Breast epithelium (tissue), 4 donors: ENCODE results near the gene C11orf54. TPM values are rescaled to one million over a fixed set of nuclear protein-coding genes. Genes with fewer than 3 reads are reported as not detected.
"Not testable (repeated sequence)": the region's sequence is repeated elsewhere in the genome, so short reads cannot be mapped to it uniquely, and the experiment has no call there.

Experiments
- DNase-seq, 2 donors: peaks; one replicate each; pipeline ENCODE4 v3.0.0-alpha.2; 2019; ENCODE audit warnings: low spot score in 2 of 2
- H3K27ac ChIP-seq, 2 donors: fragments of 200-600 bp; sonication (generic) in 1 of 2; one replicate each; pipeline ENCODE4 v1.5.1; 2016 to 2019; ENCODE audit warnings: mild to moderate bottlenecking in 1 of 2
- H3K27me3 ChIP-seq, 2 donors: fragments of 200-600 bp; sonication (generic) in 1 of 2; one replicate each; pipeline versions ENCODE4 v1.5.1 to v1.6.0; 2017 to 2019; ENCODE audit warnings: control low read depth in 1 of 2, mild to moderate bottlenecking in 1 of 2
- H3K36me3 ChIP-seq: fragments of 200-600 bp; one replicate; pipeline ENCODE4 v1.5.1; 2019
- H3K4me1 ChIP-seq, 2 donors: fragments of 200-600 bp; sonication (generic); one replicate each; pipeline ENCODE4 v1.5.1; 2016 to 2019; ENCODE audit warnings: control low read depth in 1 of 2
- H3K4me3 ChIP-seq, 3 donors: fragments of 200-600 bp; sonication (generic); 1 replicate in 2 of 3; 2 replicates in 1 of 3; pipeline ENCODE4 v1.5.1; 2016 to 2019; ENCODE audit warnings: mild to moderate bottlenecking in 3 of 3, moderate library complexity in 2 of 3
- H3K9me3 ChIP-seq, 2 donors: fragments of 200-600 bp; sonication (generic) in 1 of 2; one replicate each; pipeline ENCODE4 v1.5.1; 2016 to 2019; ENCODE audit warnings: control low read depth in 1 of 2
- CTCF ChIP-seq, 3 donors: fragments of 450-650 bp; IDR thresholded peaks; one replicate each; pipeline ENCODE4 v1.5.1; 2016 to 2017; ENCODE audit warnings: antibody characterized with exemption in 3 of 3, mild to moderate bottlenecking in 3 of 3, moderate library complexity in 3 of 3
- POLR2A ChIP-seq: fragments of 450-650 bp; IDR thresholded peaks from one replicate; pipeline ENCODE4 v1.6.1; 2016; ENCODE audit warnings: antibody characterized with exemption, mild to moderate bottlenecking, moderate library complexity
- POLR2AphosphoS5 ChIP-seq, 3 donors: sonication (generic); formaldehyde crosslinking; IDR thresholded peaks; one replicate each; pipeline ENCODE4 v1.6.1; 2017; ENCODE audit warnings: antibody characterized with exemption in 3 of 3
- intact Hi-C: fragments of 100-400 bp; cut with DNase I; formaldehyde crosslinking; loops from one replicate; pipeline ENCODE4 v1.15.1; 2023; ENCODE audit warnings: low total_unique reads
- total RNA-seq, 3 donors: library from RNA; depleted of rRNA; stranded (reverse); fragments of >200 nt; gene quantifications; one replicate each; pipeline ENCODE4 v1.1.0, GENCODE V29; 2016

C11orf54 gene
- total RNA-seq, 3 donors from 2014 or later: 32.8 to 53.7 (median 53.1) TPM

- H3K27me3 ChIP-seq: no peaks in the 10 kb centered on the region
- intact Hi-C loops: no loop called here
- no peak overlapping the region for H3K27ac ChIP-seq
- H3K4me3 ChIP-seq: no peak overlapping the region
- TF ChIP-seq POLR2AphosphoS5 (IDR thresholded peaks at IDR 0.05) (no peak), CTCF (IDR thresholded peaks at IDR 0.05) (no peak), POLR2A (no peak)
- H3K4me1 ChIP-seq: no peaks in the 10 kb centered on the region
- H3K9me3 ChIP-seq: peaks cover 0 to 5% of the 10 kb centered on the region in 2 donors
- DNase-seq: no peak
- H3K36me3 ChIP-seq: no peaks in the 10 kb centered on the region
Observed at GRCh38 chr11:93773045-93773477, 31.6 kb downstream of the C11orf54 start.

- Histone ChIP-seq H3K27ac (no peak overlapping the region), H3K4me3 (no peak overlapping the region), H3K9me3 (peaks cover 0 to 5% of the 10 kb centered on the region in 2 donors), H3K4me1 (no peaks in the 10 kb centered on the region), H3K36me3 (no peaks in the 10 kb centered on the region), H3K27me3 (no peaks in the 10 kb centered on the region)
- intact Hi-C loops: no loop called here
- DNase-seq: no peak
- TF ChIP-seq POLR2A: no peak
- TF ChIP-seq POLR2AphosphoS5 (IDR thresholded peaks at IDR 0.05): no peak
- TF ChIP-seq CTCF (IDR thresholded peaks at IDR 0.05): no peak
Observed at GRCh38 chr11:93773601-93774200, 32.2 kb downstream of the C11orf54 start.

GRCh38 chr11:93774560-93774959, 33.1 kb downstream of the C11orf54 start:
- intact Hi-C loops, H3K4me1 ChIP-seq, DNase-seq, H3K4me3 ChIP-seq, H3K36me3 ChIP-seq, H3K27me3 ChIP-seq, H3K27ac ChIP-seq, H3K9me3 ChIP-seq: not testable (repeated sequence)

GRCh38 chr11:93775289-93775688, 33.8 kb downstream of the C11orf54 start:
- no peak for TF ChIP-seq POLR2AphosphoS5 (IDR thresholded peaks at IDR 0.05)
- TF ChIP-seq CTCF (IDR thresholded peaks at IDR 0.05): no peak
- TF ChIP-seq POLR2A: no peak
- no peak overlapping the region for H3K4me3 ChIP-seq
- H3K27ac ChIP-seq: no peak overlapping the region
- intact Hi-C loops: no loop called here
- no peak for DNase-seq
- no peaks in the 10 kb centered on the region for H3K36me3 ChIP-seq
- no peaks in the 10 kb centered on the region for H3K27me3 ChIP-seq
- H3K4me1 ChIP-seq: no peaks in the 10 kb centered on the region
- peaks cover 0 to 5% of the 10 kb centered on the region in 2 donors for H3K9me3 ChIP-seq

GRCh38 chr11:93783362-93783761, 41.9 kb downstream of the C11orf54 start:
- intact Hi-C loops: no loop called here
- no peaks in the 10 kb centered on the region for H3K36me3 ChIP-seq
- no peak for DNase-seq
- H3K27me3 ChIP-seq: no peaks in the 10 kb centered on the region
- peak overlapping the region; percentile 85 to 99 (median 96) for H3K4me3 ChIP-seq
- H3K27ac ChIP-seq: peak overlapping the region; percentile 95 to 98
- TF ChIP-seq POLR2A (no peak), POLR2AphosphoS5 (IDR thresholded peaks at IDR 0.05) (no peak), CTCF (IDR thresholded peaks at IDR 0.05) (no peak)
- peaks cover 0 to 10% of the 10 kb centered on the region in 2 donors for H3K4me1 ChIP-seq
- H3K9me3 ChIP-seq: no peaks in the 10 kb centered on the region
